Loucy (cell line): ENCODE data around the gene CARF.

Experiments
- EZH2phosphoT487 ChIP-seq: fragments of 200-600 bp; IDR thresholded peaks from 2 replicates; pipeline ENCODE4 v1.6.1; 2018; ENCODE audit warnings: antibody characterized with exemption, mild to moderate bottlenecking, moderate library complexity, borderline replicate concordance
- TF ChIP-seq, protein P1 (sequence below): fragments of 200-600 bp; sonication (generic); conservative IDR thresholded peaks from 2 replicates; pipeline ENCODE4 v1.5.1; 2014; ENCODE audit warnings: mild to moderate bottlenecking, antibody characterized with exemption, low read length

DNA sequence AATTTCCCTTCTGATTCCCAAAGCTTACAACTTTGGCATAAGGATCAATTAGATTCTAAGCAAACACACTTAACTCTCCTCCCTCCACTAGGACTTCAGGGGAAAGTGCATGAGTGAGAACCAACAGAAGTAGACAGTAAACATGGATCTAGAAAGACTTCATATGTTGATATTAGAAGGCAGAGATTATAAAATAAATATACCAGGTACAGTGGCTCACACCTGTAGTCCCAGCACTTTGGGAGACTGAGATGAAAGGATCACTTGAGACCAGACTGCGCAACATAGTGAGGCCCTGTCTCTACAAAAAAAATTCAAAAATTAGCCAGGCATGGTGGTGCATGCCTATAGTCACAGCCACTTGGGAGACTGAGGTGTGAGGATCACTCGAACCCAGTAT, 118.5 kb downstream of the CARF start:
- TF ChIP-seq, protein P1, sequence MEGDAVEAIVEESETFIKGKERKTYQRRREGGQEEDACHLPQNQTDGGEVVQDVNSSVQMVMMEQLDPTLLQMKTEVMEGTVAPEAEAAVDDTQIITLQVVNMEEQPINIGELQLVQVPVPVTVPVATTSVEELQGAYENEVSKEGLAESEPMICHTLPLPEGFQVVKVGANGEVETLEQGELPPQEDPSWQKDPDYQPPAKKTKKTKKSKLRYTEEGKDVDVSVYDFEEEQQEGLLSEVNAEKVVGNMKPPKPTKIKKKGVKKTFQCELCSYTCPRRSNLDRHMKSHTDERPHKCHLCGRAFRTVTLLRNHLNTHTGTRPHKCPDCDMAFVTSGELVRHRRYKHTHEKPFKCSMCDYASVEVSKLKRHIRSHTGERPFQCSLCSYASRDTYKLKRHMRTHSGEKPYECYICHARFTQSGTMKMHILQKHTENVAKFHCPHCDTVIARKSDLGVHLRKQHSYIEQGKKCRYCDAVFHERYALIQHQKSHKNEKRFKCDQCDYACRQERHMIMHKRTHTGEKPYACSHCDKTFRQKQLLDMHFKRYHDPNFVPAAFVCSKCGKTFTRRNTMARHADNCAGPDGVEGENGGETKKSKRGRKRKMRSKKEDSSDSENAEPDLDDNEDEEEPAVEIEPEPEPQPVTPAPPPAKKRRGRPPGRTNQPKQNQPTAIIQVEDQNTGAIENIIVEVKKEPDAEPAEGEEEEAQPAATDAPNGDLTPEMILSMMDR, result no peak
- TF ChIP-seq EZH2phosphoT487, result no peak
